Activated CD8-positive, alpha-beta memory T cell treated with anti-CD3 and anti-CD28 coated beads, Interleukin-2, amount 10 ng/mL, durations not matched to agents 7 days and 5 days (primary cell): Measurements from ENCODE around the gene MAD1L1. TPM values are rescaled to one million over a fixed set of nuclear protein-coding genes. Genes with fewer than 3 reads are reported as not detected.
A peak's percentile ranks its signal among the peaks of the same experiment; 100 is the strongest.

ENCODE experiments used
- ATAC-seq: fragments of 150-1000 bp; cut with Tn5 transposase; one replicate; pipeline ENCODE4 v1.10.0; 2021; ENCODE audit warnings: moderate library complexity
- CTCF ChIA-PET: fragments of 350-600 bp; sonication (Branson Sonifier 250); formaldehyde crosslinking; loops from one replicate; lab custom pipeline; 2021; ENCODE audit warnings: antibody characterized with exemption; lab: Charles Lee
- DNase-seq: peaks from one replicate; pipeline ENCODE4 v3.0.0-alpha.2; 2020
- H3K27ac Mint-ChIP-seq: one replicate; pipeline ENCODE4 v1.8.0; 2021; ENCODE audit warnings: mild to moderate bottlenecking, mixed read lengths
- H3K27me3 Mint-ChIP-seq: one replicate; pipeline ENCODE4 v1.8.0; 2021; ENCODE audit warnings: mixed read lengths
- H3K36me3 Mint-ChIP-seq: one replicate; pipeline ENCODE4 v1.8.0; 2021; ENCODE audit warnings: mild to moderate bottlenecking, mixed read lengths
- H3K4me1 Mint-ChIP-seq: one replicate; pipeline ENCODE4 v1.8.0; 2021; ENCODE audit warnings: mixed read lengths
- H3K4me3 Mint-ChIP-seq: one replicate; pipeline ENCODE4 v1.8.0; 2021; ENCODE audit warnings: mild to moderate bottlenecking, moderate library complexity, mixed read lengths
- H3K9me3 Mint-ChIP-seq: one replicate; pipeline ENCODE4 v1.8.0; 2022; ENCODE audit warnings: low read depth, mixed read lengths
- total RNA-seq, 2 experiments: library from RNA; stranded (reverse); gene quantifications; one replicate each; pipeline ENCODE4 v1.2.3, GENCODE V29; 2021

MAD1L1 gene
- total RNA-seq: 10 to 100 TPM; 60.0 to 97.7 TPM

- ATAC-seq (peak; percentile 95), DNase-seq (peak; percentile 93)
- H3K27ac Mint-ChIP-seq: peak within 1 kb of the TSS; percentile 81
- H3K36me3 Mint-ChIP-seq: peaks cover 23% of the 10 kb centered on the region
- CTCF ChIA-PET: interaction anchor here (1.0 to 2.2 kb wide), 8 partner anchors 9 to 654 kb away, joined by 3 to 9 read pairs (median 4); partner anchors contain the start of genes EIF3B, MRM2, NUDT1 and SNX8
- H3K27me3 Mint-ChIP-seq: no peaks in the 10 kb centered on the region
- peak within 1 kb of the TSS; percentile 83 for H3K4me3 Mint-ChIP-seq
- peaks cover 24% of the 10 kb centered on the region for H3K4me1 Mint-ChIP-seq
- no peaks in the 10 kb centered on the region for H3K9me3 Mint-ChIP-seq
These were observed at the start of gene MAD1L1 for GRCh38 chr7:2232766-2233520. MAD1L1 (minus strand) TSS chr7:2232945; CDS start chr7:2230133, 2,812 bp downstream.

GRCh38 chr7:2282185-2282751 lies 49.5 kb upstream of the MAD1L1 start:
- no peaks in the 10 kb centered on the region for H3K4me1 Mint-ChIP-seq
- H3K9me3 Mint-ChIP-seq: no peaks in the 10 kb centered on the region
- CTCF ChIA-PET: no interaction called here
- no peak overlapping the region for H3K27ac Mint-ChIP-seq
- H3K36me3 Mint-ChIP-seq: no peaks in the 10 kb centered on the region
- DNase-seq (no peak), ATAC-seq (no peak)
- no peaks in the 10 kb centered on the region for H3K27me3 Mint-ChIP-seq
- no peak overlapping the region for H3K4me3 Mint-ChIP-seq

GRCh38 chr7:2281541-2281940 lies 48.8 kb upstream of the MAD1L1 start:
- no peaks in the 10 kb centered on the region for H3K36me3 Mint-ChIP-seq
- CTCF ChIA-PET: no interaction called here
- no peak overlapping the region for H3K4me3 Mint-ChIP-seq
- DNase-seq (no peak), ATAC-seq (no peak)
- H3K27me3 Mint-ChIP-seq: no peaks in the 10 kb centered on the region
- no peaks in the 10 kb centered on the region for H3K4me1 Mint-ChIP-seq
- no peaks in the 10 kb centered on the region for H3K9me3 Mint-ChIP-seq
- no peak overlapping the region for H3K27ac Mint-ChIP-seq

- H3K27ac Mint-ChIP-seq: no peak overlapping the region
These were observed 47.7 kb upstream of the MAD1L1 start for GRCh38 chr7:2280424-2280823.

GRCh38 chr7:2279896-2280295 lies 47.2 kb upstream of the MAD1L1 start:
- DNase-seq (no peak), ATAC-seq (no peak)
- CTCF ChIA-PET: interaction anchor here (0.7 kb wide), 1 partner anchor 187 kb away, joined by 4 read pairs; no protein-coding TSS in a partner anchor
- Mint-ChIP-seq H3K4me1 (no peaks in the 10 kb centered on the region), H3K4me3 (no peak overlapping the region), H3K36me3 (no peaks in the 10 kb centered on the region), H3K27me3 (no peaks in the 10 kb centered on the region), H3K9me3 (no peaks in the 10 kb centered on the region), H3K27ac (no peak overlapping the region)

More at GRCh38 chr7:2280424-2280823, 47.7 kb upstream of the MAD1L1 start:
- H3K9me3 Mint-ChIP-seq: no peaks in the 10 kb centered on the region
- CTCF ChIA-PET: interaction anchor here (0.7 kb wide), 2 partner anchors 187 to 674 kb away, joined by 3 to 4 read pairs; no protein-coding TSS in a partner anchor
- no peak for DNase-seq
- H3K4me3 Mint-ChIP-seq: no peak overlapping the region
- no peaks in the 10 kb centered on the region for H3K4me1 Mint-ChIP-seq
- ATAC-seq: no peak
- no peaks in the 10 kb centered on the region for H3K36me3 Mint-ChIP-seq
- no peaks in the 10 kb centered on the region for H3K27me3 Mint-ChIP-seq

GRCh38 chr7:2278026-2278425 lies 45.3 kb upstream of the MAD1L1 start:
- no peaks in the 10 kb centered on the region for H3K9me3 Mint-ChIP-seq
- H3K36me3 Mint-ChIP-seq: no peaks in the 10 kb centered on the region
- no peak for DNase-seq
- CTCF ChIA-PET: no interaction called here
- no peak overlapping the region for H3K27ac Mint-ChIP-seq
- no peaks in the 10 kb centered on the region for H3K27me3 Mint-ChIP-seq
- no peak overlapping the region for H3K4me3 Mint-ChIP-seq
- ATAC-seq: no peak
- no peaks in the 10 kb centered on the region for H3K4me1 Mint-ChIP-seq

- Mint-ChIP-seq H3K27ac (no peak overlapping the region), H3K27me3 (no peaks in the 10 kb centered on the region), H3K4me3 (no peak overlapping the region), H3K4me1 (no peaks in the 10 kb centered on the region), H3K36me3 (no peaks in the 10 kb centered on the region), H3K9me3 (no peaks in the 10 kb centered on the region)
- CTCF ChIA-PET: no interaction called here
- DNase-seq (no peak), ATAC-seq (no peak)
These were observed 43.4 kb upstream of the MAD1L1 start for GRCh38 chr7:2276107-2276506.

- no peak for ATAC-seq
- CTCF ChIA-PET: no interaction called here
- Mint-ChIP-seq H3K27me3 (no peaks in the 10 kb centered on the region), H3K4me1 (no peaks in the 10 kb centered on the region), H3K4me3 (no peak overlapping the region), H3K36me3 (no peaks in the 10 kb centered on the region), H3K27ac (no peak overlapping the region), H3K9me3 (no peaks in the 10 kb centered on the region)
- no peak for DNase-seq
These were observed 42.4 kb upstream of the MAD1L1 start for GRCh38 chr7:2275101-2275500.

GRCh38 chr7:2274666-2275065 lies 41.9 kb upstream of the MAD1L1 start:
- DNase-seq (no peak), ATAC-seq (no peak)
- Mint-ChIP-seq H3K9me3 (no peaks in the 10 kb centered on the region), H3K4me3 (no peak overlapping the region), H3K36me3 (no peaks in the 10 kb centered on the region), H3K4me1 (no peaks in the 10 kb centered on the region), H3K27ac (no peak overlapping the region), H3K27me3 (no peaks in the 10 kb centered on the region)
- CTCF ChIA-PET: interaction anchor here (1.1 kb wide), 1 partner anchor 74 kb away, joined by 6 read pairs; no protein-coding TSS in a partner anchor

- CTCF ChIA-PET: interaction anchor here (1.1 kb wide), 2 partner anchors 75 to 91 kb away, joined by 3 to 6 read pairs; no protein-coding TSS in a partner anchor
- Mint-ChIP-seq H3K27ac (no peak overlapping the region), H3K4me3 (no peak overlapping the region)
These were observed 41.1 kb upstream of the MAD1L1 start for GRCh38 chr7:2273866-2274265.

GRCh38 chr7:2272031-2272430 lies 39.3 kb upstream of the MAD1L1 start:
- no peak overlapping the region for H3K27ac Mint-ChIP-seq

More at GRCh38 chr7:2273866-2274265, 41.1 kb upstream of the MAD1L1 start:
- ATAC-seq (no peak), DNase-seq (no peak)
- Mint-ChIP-seq H3K27me3 (no peaks in the 10 kb centered on the region), H3K4me1 (no peaks in the 10 kb centered on the region), H3K36me3 (no peaks in the 10 kb centered on the region), H3K9me3 (no peaks in the 10 kb centered on the region)

GRCh38 chr7:2271273-2272026 lies 38.7 kb upstream of the MAD1L1 start:
- CTCF ChIA-PET: no interaction called here
- Mint-ChIP-seq H3K4me1 (no peaks in the 10 kb centered on the region), H3K36me3 (no peaks in the 10 kb centered on the region), H3K4me3 (no peak overlapping the region), H3K9me3 (no peaks in the 10 kb centered on the region), H3K27ac (no peak overlapping the region), H3K27me3 (no peaks in the 10 kb centered on the region)
- ATAC-seq (no peak), DNase-seq (no peak)

More at GRCh38 chr7:2272031-2272430, 39.3 kb upstream of the MAD1L1 start:
- no peaks in the 10 kb centered on the region for H3K9me3 Mint-ChIP-seq
- ATAC-seq: no peak
- no peaks in the 10 kb centered on the region for H3K4me1 Mint-ChIP-seq
- no peak overlapping the region for H3K4me3 Mint-ChIP-seq
- H3K36me3 Mint-ChIP-seq: no peaks in the 10 kb centered on the region
- CTCF ChIA-PET: no interaction called here
- no peaks in the 10 kb centered on the region for H3K27me3 Mint-ChIP-seq
- no peak for DNase-seq

- Mint-ChIP-seq H3K4me3 (no peak overlapping the region), H3K27me3 (no peaks in the 10 kb centered on the region), H3K36me3 (no peaks in the 10 kb centered on the region), H3K27ac (no peak overlapping the region), H3K9me3 (no peaks in the 10 kb centered on the region), H3K4me1 (no peaks in the 10 kb centered on the region)
- CTCF ChIA-PET: no interaction called here
- ATAC-seq: no peak
- DNase-seq: no peak
These were observed 37.8 kb upstream of the MAD1L1 start for GRCh38 chr7:2270495-2270894.
